Hematopoietic multipotent progenitor cell (in vitro differentiated cells): ENCODE data around the gene ZBED5. TPM values are rescaled to one million over a fixed set of nuclear protein-coding genes. Genes with fewer than 3 reads are reported as not detected.

Experiments
- DNase-seq, 3 donors: peaks; one replicate each; pipeline ENCODE4 v3.0.0-alpha.2; 2011 to 2015; ENCODE audit warnings: low read depth in 2 of 3, low spot score in 2 of 3
- total RNA-seq: library from RNA; depleted of rRNA; stranded (reverse); fragments of >200 nt; gene quantifications from one replicate; pipeline ENCODE4 v1.2.3, GENCODE V29; 2012

Gene ZBED5
- total RNA-seq, 1 donor = 21.3 TPM

- DNase-seq = no peak
These were observed 24.0 kb upstream of the ZBED5 start for GRCh38 chr11:10881892-10882291.

- DNase-seq = peak; percentile 47 to 86 (median 73)
These were observed 20.8 kb upstream of the ZBED5 start for GRCh38 chr11:10878408-10879214.

GRCh38 chr11:10876158-10876557 is 18.3 kb upstream of the ZBED5 start:
- DNase-seq = no peak

- DNase-seq = no peak
These were observed 17.7 kb upstream of the ZBED5 start for GRCh38 chr11:10875430-10876021.

- no peak for DNase-seq
These were observed 14.2 kb upstream of the ZBED5 start for GRCh38 chr11:10872097-10872496.

GRCh38 chr11:10868352-10868751 is 10.5 kb upstream of the ZBED5 start:
- DNase-seq = no peak

- DNase-seq = no peak
These were observed 9.1 kb upstream of the ZBED5 start for GRCh38 chr11:10866893-10867331.

- DNase-seq = no peak
These were observed 8.0 kb upstream of the ZBED5 start for GRCh38 chr11:10865837-10866270.

- DNase-seq = no peak
These were observed 6.8 kb upstream of the ZBED5 start for GRCh38 chr11:10864688-10865087.

GRCh38 chr11:10862446-10862845 is 4.6 kb upstream of the ZBED5 start:
- DNase-seq = no peak

GRCh38 chr11:10861799-10862198 is 3.9 kb upstream of the ZBED5 start:
- no peak for DNase-seq

GRCh38 chr11:10861047-10861446 is 3.2 kb upstream of the ZBED5 start:
- DNase-seq = no peak

- DNase-seq = peak in 1 of 3 donors; percentile 59
These were observed 829 bp upstream of the ZBED5 start for GRCh38 chr11:10858439-10859325.

GRCh38 chr11:10857459-10857708 is 469 bp downstream of the ZBED5 start:
- DNase-seq = no peak

- DNase-seq = peak in 2 of 3 donors; percentile 26 to 33
These were observed 979 bp downstream of the ZBED5 start for GRCh38 chr11:10856689-10857458.

- no peak for DNase-seq
These were observed 2.6 kb downstream of the ZBED5 start for GRCh38 chr11:10855295-10855694.

- DNase-seq = no peak
These were observed 9.6 kb downstream of the ZBED5 start for GRCh38 chr11:10847960-10848860.

- DNase-seq = no peak
These were observed 11.2 kb downstream of the ZBED5 start for GRCh38 chr11:10846660-10847059.

- no peak for DNase-seq
These were observed 12.3 kb downstream of the ZBED5 start for GRCh38 chr11:10845589-10845988.

- no peak for DNase-seq
These were observed 13.1 kb downstream of the ZBED5 start for GRCh38 chr11:10844796-10845195.
